Testis (tissue), 3 donors: ENCODE measurements around the gene PLVAP. TPM values are rescaled to one million over a fixed set of nuclear protein-coding genes. Genes with fewer than 3 reads are reported as not detected.

ENCODE experiments used
- DNase-seq: peaks from one replicate; pipeline ENCODE4 v3.0.0-alpha.2; 2019
- H3K27ac ChIP-seq, 2 donors: fragments of 200-600 bp; sonication (generic); one replicate each; pipeline ENCODE4 v1.5.1; 2019
- H3K27me3 ChIP-seq: fragments of 200-600 bp; sonication (generic); one replicate; pipeline ENCODE4 v1.5.1; 2019
- H3K36me3 ChIP-seq: fragments of 200-600 bp; sonication (generic); one replicate; pipeline ENCODE4 v1.5.1; 2017; ENCODE audit warnings: low read depth; ENCODE audit errors: missing control alignments
- H3K4me1 ChIP-seq: fragments of 200-600 bp; sonication (generic); one replicate; pipeline ENCODE4 v1.5.1; 2019
- H3K4me3 ChIP-seq, 2 donors: fragments of 200-600 bp; sonication (generic); one replicate each; pipeline ENCODE4 v1.5.1; 2017 to 2019
- H3K9me3 ChIP-seq: fragments of 200-600 bp; sonication (generic); one replicate; pipeline ENCODE4 v1.5.1; 2017
- CTCF ChIP-seq, 3 experiments: fragments of 450-650 bp in 2 of 3; fragments of 200-600 bp in 1 of 3; sonication (generic) in 1 of 3; IDR thresholded peaks; one replicate each; pipeline ENCODE4 v1.5.1; 2016 to 2019; ENCODE audit warnings: antibody characterized with exemption in 3 of 3, mild to moderate bottlenecking in 2 of 3, moderate library complexity in 1 of 3
- POLR2A ChIP-seq: fragments of 450-650 bp; IDR thresholded peaks from one replicate; pipeline ENCODE4 v1.6.1; 2017; ENCODE audit warnings: antibody characterized with exemption, mild to moderate bottlenecking, moderate library complexity
- WGBS, 2 donors: methylation state at CpG; one replicate each; pipeline ENCODE4 v1.1.5; 2018; 5-methylcytosine and 5-hydroxymethylcytosine counted together
- intact Hi-C: fragments of 100-400 bp; cut with DNase I; formaldehyde crosslinking; loops from one replicate; pipeline ENCODE4 v1.15.1; 2023; ENCODE audit warnings: low total_unique reads
- polyA plus RNA-seq: library from polyadenylated mRNA; stranded (reverse); fragments of 350-450 nt; fragmentation: Illumina TruSeq; extraction: RNeasy Lipid Tissue Mini Kit (QIAGEN cat#74804); gene quantifications from one replicate; pipeline ENCODE4 v1.2.3, GENCODE V29; 2014; ENCODE audit warnings: low read depth, low replicate concordance; ENCODE audit not compliant: insufficient read depth
- total RNA-seq, 2 donors: library from RNA; depleted of rRNA; stranded (reverse); fragments of >200 nt; gene quantifications; one replicate each; pipeline ENCODE4 v1.2.3, GENCODE V29; 2016

The PLVAP gene
- total and polyA plus RNA-seq, 3 donors from 2014 or later: 3.4 to 20.5 (median 4.4) TPM

GRCh38 chr19:17359905-17360800 lies 17.0 kb downstream of the PLVAP start:
- no peak for DNase-seq

GRCh38 chr19:17358395-17358794 lies 18.7 kb downstream of the PLVAP start:
- no peak for DNase-seq
- TF ChIP-seq CTCF (IDR thresholded peaks at IDR 0.05): no peak
- TF ChIP-seq POLR2A: no peak
- Histone ChIP-seq H3K36me3 (no peaks in the 10 kb centered on the region), H3K9me3 (no peaks in the 10 kb centered on the region), H3K27me3 (no peaks in the 10 kb centered on the region), H3K4me1 (no peaks in the 10 kb centered on the region), H3K27ac (no peak overlapping the region), H3K4me3 (no peak overlapping the region)
- intact Hi-C loops: no loop called here
- WGBS, 2 donors: 82 to 85% methylated on average over 6 to 7 of the region's 7 CpGs

More at GRCh38 chr19:17359905-17360800, 17.0 kb downstream of the PLVAP start:
- Histone ChIP-seq H3K4me1 (no peaks in the 10 kb centered on the region), H3K9me3 (no peaks in the 10 kb centered on the region), H3K36me3 (no peaks in the 10 kb centered on the region), H3K27me3 (no peaks in the 10 kb centered on the region), H3K4me3 (no peak overlapping the region), H3K27ac (no peak overlapping the region)
- WGBS, 2 donors: 85 to 89% methylated on average over 6 of the region's 6 CpGs
- intact Hi-C loops: no loop called here
- no peak for TF ChIP-seq CTCF (IDR thresholded peaks at IDR 0.05)
- no peak for TF ChIP-seq POLR2A

- H3K27ac ChIP-seq: no peak overlapping the region
- H3K9me3 ChIP-seq: no peaks in the 10 kb centered on the region
- no peaks in the 10 kb centered on the region for H3K27me3 ChIP-seq
- no peaks in the 10 kb centered on the region for H3K4me1 ChIP-seq
- TF ChIP-seq CTCF (IDR thresholded peaks at IDR 0.05) (no peak), POLR2A (no peak)
- DNase-seq: no peak
- H3K36me3 ChIP-seq: no peaks in the 10 kb centered on the region
- 73 to 84% methylated on average over 11 of the region's 11 CpGs for WGBS, 2 donors
- no peak overlapping the region for H3K4me3 ChIP-seq
- intact Hi-C loops: no loop called here
Measured at GRCh38 chr19:17357724-17358123, 19.4 kb downstream of the PLVAP start.

- DNase-seq: no peak
- Histone ChIP-seq H3K4me1 (no peaks in the 10 kb centered on the region), H3K27ac (no peak overlapping the region), H3K4me3 (no peak overlapping the region), H3K36me3 (no peaks in the 10 kb centered on the region), H3K9me3 (no peaks in the 10 kb centered on the region), H3K27me3 (no peaks in the 10 kb centered on the region)
- no peak for TF ChIP-seq POLR2A
- TF ChIP-seq CTCF (IDR thresholded peaks at IDR 0.05): no peak
- 92 to 93% methylated on average over 7 of the region's 7 CpGs for WGBS, 2 donors
- intact Hi-C loops: no loop called here
Measured at GRCh38 chr19:17357078-17357666, 20.0 kb downstream of the PLVAP start.
